ENCODE results near the gene FBP2.

DNA sequence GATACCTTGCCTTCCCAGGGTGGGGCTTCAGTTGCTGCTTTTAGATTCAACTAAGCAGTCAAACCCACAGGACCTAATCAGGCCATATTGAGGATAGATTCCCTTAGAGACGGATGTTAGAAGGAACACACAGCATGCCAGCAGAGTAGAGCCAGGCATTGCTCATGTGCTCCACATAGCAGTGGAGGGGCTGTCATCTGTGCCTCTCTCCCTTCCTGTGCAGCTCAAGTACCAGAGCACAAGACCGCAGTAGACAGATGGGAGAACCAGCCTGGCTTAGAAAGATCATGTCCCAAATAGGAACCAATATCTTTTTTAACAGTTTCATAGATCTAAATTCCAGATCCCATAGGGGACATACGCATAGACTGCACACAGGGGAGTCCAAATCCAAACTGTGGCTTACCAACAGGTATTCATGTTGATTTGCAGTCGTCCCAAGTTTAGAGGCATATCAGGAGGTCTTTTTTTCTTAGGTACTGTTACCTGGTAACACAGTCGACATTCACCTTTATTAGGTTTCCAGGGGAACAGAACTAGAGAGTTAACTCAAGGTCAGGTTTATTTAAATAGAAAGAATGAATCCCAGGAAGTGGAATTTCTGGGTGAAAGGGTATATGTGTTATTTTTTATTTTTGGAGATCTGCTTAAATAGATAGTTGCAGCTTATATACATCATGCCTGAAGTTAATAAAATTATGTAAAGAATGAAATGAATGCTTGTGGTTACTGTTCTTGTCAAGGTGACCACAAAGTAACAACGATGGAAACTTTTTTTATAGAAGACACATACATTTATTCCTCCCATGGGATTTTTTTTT, 82.3 kb downstream of the FBP2 start:
- TF ChIP-seq, protein P1, sequence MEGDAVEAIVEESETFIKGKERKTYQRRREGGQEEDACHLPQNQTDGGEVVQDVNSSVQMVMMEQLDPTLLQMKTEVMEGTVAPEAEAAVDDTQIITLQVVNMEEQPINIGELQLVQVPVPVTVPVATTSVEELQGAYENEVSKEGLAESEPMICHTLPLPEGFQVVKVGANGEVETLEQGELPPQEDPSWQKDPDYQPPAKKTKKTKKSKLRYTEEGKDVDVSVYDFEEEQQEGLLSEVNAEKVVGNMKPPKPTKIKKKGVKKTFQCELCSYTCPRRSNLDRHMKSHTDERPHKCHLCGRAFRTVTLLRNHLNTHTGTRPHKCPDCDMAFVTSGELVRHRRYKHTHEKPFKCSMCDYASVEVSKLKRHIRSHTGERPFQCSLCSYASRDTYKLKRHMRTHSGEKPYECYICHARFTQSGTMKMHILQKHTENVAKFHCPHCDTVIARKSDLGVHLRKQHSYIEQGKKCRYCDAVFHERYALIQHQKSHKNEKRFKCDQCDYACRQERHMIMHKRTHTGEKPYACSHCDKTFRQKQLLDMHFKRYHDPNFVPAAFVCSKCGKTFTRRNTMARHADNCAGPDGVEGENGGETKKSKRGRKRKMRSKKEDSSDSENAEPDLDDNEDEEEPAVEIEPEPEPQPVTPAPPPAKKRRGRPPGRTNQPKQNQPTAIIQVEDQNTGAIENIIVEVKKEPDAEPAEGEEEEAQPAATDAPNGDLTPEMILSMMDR (conservative IDR thresholded peaks at IDR 0.05; ENCODE audit: low read depth, low read length), result no peak
- no peak for TF ChIP-seq EZH2 (IDR thresholded peaks at IDR 0.05; ENCODE audit: low read length, unreplicated experiment)
